GM18511 (cell line): ENCODE results near the gene IPO8.
"Not testable (repeated sequence)": the region's sequence is repeated elsewhere in the genome, so short reads cannot be mapped to it uniquely, and the experiment has no call there.

Experiments used
- ATAC-seq: cut with Tn5 transposase; IDR thresholded peaks from one replicate; pipeline ENCODE4 v1.9.1; 2021; ENCODE audit warnings: mild to moderate bottlenecking, moderate library complexity; ENCODE audit not compliant: unreplicated experiment

IPO8 gene

GRCh38 chr12:30691122-30691879, 4.4 kb downstream of the IPO8 start:
- no peak for ATAC-seq

DNA sequence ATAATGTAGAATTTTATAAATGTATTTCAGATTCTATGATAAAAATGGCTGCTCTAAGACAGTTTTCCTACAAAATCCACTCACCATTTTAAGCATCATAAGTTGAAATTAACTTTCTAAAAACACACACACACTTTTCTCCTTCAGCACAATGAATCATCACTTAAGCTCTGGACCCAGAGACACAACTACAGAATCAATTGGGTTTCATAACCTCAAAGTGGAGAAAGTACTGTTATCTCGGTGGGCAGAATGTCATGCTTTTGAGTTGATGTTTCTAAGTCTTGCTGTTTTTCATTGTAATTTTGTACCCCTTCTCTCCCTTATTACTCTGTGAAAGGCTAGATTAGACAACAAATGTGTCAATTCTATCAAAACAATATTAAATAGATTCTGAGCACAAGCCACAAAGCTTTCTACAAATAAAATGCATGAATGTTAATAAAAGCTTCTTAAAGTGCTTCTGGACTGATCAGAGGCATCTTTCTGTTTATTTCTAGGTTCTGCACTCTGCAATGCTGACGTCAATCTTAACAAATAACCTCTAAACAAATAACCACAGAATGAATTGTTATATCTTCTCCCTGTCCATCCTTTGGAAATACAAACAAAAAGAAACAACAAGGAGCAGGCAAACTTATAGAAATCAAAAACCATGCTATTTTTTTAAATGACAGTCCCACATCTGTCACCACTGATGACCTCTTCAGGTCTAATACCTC, 8.2 kb downstream of the IPO8 start:
- no peak for ATAC-seq

DNA sequence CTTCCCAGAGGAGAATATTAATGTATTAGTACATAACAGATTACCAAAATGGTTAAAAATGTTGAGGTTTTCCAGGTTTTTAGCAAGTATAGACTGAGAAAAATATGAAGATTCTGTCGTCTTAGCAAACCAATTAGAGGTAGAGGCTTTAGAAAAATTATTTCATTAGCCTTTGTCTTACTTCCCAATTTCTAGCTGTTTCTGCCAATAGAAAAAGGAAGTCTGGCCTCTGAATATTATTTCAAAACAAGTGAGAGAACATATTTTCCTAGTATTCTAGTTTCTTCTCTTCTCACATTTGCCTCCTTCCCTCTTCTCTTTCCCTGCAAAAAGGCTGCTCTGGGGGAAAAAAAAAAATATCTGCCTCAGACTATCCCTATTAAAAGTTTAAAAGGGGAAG, 16.4 kb downstream of the IPO8 start:
- no peak for ATAC-seq

GRCh38 chr12:30678221-30678620, 17.4 kb downstream of the IPO8 start:
- ATAC-seq = no peak

- ATAC-seq = no peak
Measured at GRCh38 chr12:30661210-30661609, 34.5 kb downstream of the IPO8 start.

GRCh38 chr12:30652034-30652696, 43.5 kb downstream of the IPO8 start:
- no peak for ATAC-seq

GRCh38 chr12:30646821-30647220, 48.8 kb downstream of the IPO8 start:
- no peak for ATAC-seq

GRCh38 chr12:30643366-30643765, 52.3 kb downstream of the IPO8 start:
- no peak for ATAC-seq

- ATAC-seq = no peak
Measured at GRCh38 chr12:30640392-30640791, 55.3 kb downstream of the IPO8 start.

GRCh38 chr12:30635385-30635784, 60.3 kb downstream of the IPO8 start:
- ATAC-seq = no peak

DNA sequence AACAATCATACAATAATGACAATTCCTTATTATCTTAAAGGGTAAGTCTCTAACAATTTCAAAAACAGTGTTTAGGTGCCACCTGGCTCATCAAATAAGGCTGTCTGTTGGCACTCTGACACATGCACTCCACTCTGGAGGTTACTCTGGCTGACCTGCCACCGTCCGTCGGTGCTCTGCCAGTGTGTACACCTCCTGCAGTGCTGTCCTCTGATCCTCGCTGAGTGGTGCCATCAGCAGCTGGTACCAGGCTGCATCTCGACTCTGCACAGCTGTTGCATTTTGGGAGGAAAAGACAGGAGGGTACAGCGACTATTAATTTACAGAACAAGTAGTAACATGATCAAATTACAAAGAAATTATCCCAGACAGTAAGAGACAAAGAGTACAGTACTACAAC, 63.9 kb downstream of the IPO8 start:
- ATAC-seq = no peak

GRCh38 chr12:30630979-30631285, 64.7 kb downstream of the IPO8 start:
- ATAC-seq = no peak

DNA sequence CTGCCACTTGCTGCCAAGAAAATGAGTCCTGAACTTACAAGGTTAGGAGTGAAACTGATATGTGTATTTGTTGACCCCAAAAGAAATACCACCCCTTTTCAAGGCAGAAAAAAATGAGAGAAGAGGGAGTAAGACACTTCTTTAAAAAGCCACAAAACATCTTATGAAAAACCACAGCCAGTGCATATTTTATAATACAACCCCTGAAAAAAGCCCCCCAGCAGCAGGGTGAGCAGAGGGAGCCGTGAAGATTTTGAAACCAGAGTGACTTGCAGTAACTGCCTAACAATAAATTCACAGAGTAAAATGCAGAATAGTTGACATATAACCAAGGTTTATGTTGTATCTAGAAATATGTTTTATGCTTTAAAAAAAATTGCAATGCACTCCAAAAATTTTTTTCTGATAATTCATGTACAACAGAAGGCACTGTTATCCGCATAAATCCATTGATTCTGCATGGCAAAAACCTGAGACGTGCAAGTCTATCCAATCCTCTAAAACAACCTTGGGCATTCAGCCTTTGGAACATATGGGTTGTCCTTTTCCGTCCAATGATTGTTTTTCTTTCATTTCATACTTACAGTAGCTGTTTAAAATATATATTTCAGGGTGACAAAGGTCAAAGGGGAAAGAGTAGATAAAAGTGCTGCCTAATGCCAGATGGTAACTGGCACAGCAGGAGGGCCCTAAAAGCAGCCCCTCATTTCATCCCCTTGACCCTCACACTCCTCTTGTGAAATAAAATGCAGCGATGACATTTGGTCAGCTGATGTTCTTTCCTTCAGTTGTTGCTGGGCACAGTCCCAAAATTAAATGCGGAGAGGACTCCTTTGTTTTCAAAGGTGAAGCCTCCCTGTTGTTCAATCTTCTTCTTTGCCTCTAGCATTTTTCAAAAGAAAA, 65.3 kb downstream of the IPO8 start:
- ATAC-seq = no peak

- ATAC-seq = no peak
Measured at GRCh38 chr12:30626847-30627246, 68.8 kb downstream of the IPO8 start.

DNA sequence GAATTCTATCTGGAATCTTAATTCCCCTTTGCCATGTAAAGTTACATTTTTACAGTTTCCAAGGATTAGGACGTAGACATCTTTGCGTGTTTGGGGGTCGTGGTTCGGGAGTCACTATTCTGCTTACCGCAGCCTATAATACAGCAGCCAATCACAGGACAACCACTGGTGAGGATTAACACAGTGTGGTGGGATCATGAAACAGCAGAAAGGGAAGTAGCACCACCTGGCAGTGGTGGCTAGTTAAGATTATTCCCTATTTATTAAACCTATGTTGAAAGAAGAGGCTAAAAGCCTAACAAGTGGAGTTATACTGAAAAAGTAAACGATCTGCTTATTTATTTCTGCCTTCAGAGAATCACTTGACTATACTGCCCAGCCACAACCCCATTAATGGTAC, 71.7 kb downstream of the IPO8 start:
- no peak for ATAC-seq

GRCh38 chr12:30622509-30622908, 73.2 kb downstream of the IPO8 start:
- peak; percentile 88 for ATAC-seq

- not testable (repeated sequence) for ATAC-seq
Measured at GRCh38 chr12:30621663-30622241, 73.9 kb downstream of the IPO8 start.

- ATAC-seq = no peak
Measured at GRCh38 chr12:30617346-30618016, 78.2 kb downstream of the IPO8 start.

DNA sequence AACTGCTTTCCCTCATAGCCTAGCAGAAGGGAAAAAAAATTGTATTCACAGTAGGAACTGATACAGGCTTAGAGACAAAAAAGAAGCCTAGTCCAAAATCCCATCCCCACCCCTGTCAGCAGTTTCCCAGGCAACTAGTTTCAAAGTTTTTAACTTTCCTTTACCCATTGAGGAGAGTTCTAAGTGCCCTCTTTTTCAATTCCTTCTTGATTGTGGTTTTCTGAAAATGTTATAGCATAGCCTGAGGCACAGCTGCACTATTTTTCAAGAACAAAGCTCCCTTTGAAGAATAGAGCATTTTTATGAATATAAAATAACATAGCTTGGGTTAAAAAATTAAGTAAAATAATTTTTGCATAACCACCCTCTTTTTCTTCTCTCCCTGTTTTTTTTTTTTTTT, 81.6 kb downstream of the IPO8 start:
- ATAC-seq = no peak

GRCh38 chr12:30613119-30613830, 82.4 kb downstream of the IPO8 start:
- ATAC-seq = no peak
